HEK293 (cell line): ENCODE results near the gene DSCAM.

Source experiments
- CTCF ChIA-PET: fragments of 350-600 bp; formaldehyde crosslinking; extraction: SDS; loops from one replicate; lab custom pipeline; 2021; ENCODE audit warnings: antibody characterized with exemption; lab: Yijun Ruan, JAX
- POLR2A ChIA-PET: fragments of 300-600 bp; formaldehyde crosslinking; extraction: SDS; loops from one replicate; lab custom pipeline; 2020; ENCODE audit warnings: antibody characterized with exemption, inconsistent platforms; lab: Yijun Ruan, JAX
- H3K27ac ChIP-seq: fragments of 200-500 bp; sonication (Bioruptor generic); 2 replicates; pipeline ENCODE4 v1.5.1; 2014; ENCODE audit warnings: low read depth, low read length, control low read depth, inconsistent platforms; ENCODE audit errors: extremely low read depth
- H3K36me3 ChIP-seq, 2 experiments: fragments of 200-500 bp in 1 of 2; sonication (Bioruptor generic) in 1 of 2; 1 replicate in 1 of 2; 2 replicates in 1 of 2; pipeline ENCODE4 v1.5.1; 2014 to 2017; ENCODE audit warnings: inconsistent platforms in 2 of 2, low read length in 2 of 2; ENCODE audit not compliant: control insufficient read depth in 2 of 2, insufficient read depth in 1 of 2
- H3K4me1 ChIP-seq: fragments of 200-500 bp; sonication (Bioruptor generic); 2 replicates; pipeline ENCODE4 v1.5.1; 2014; ENCODE audit warnings: mild to moderate bottlenecking, low read length, inconsistent platforms; ENCODE audit not compliant: control insufficient read depth, insufficient read depth
- H3K4me3 ChIP-seq: 2 replicates; pipeline ENCODE4 v1.5.1; 2011; ENCODE audit warnings: low read depth, mild to moderate bottlenecking, control low read depth, low read length, moderate library complexity
- H3K9me3 ChIP-seq: fragments of 200-500 bp; sonication (Bioruptor generic); 2 replicates; pipeline ENCODE4 v1.5.1; 2014; ENCODE audit warnings: low read depth, low read length, inconsistent platforms; ENCODE audit not compliant: control insufficient read depth, insufficient read depth
- INSM2 ChIP-seq: fragments of 450-650 bp; formaldehyde crosslinking; IDR thresholded peaks from 2 replicates; pipeline ENCODE4 v1.5.1; 2016; ENCODE audit warnings: missing biosample characterization, missing genetic modification characterization
- PRDM10 ChIP-seq: fragments of 450-650 bp; formaldehyde crosslinking; IDR thresholded peaks from 2 replicates; pipeline ENCODE4 v1.5.1; 2016; ENCODE audit warnings: missing biosample characterization, missing genetic modification characterization
- REST ChIP-seq: fragments of 450-650 bp; formaldehyde crosslinking; IDR thresholded peaks from 2 replicates; pipeline ENCODE4 v1.5.1; 2016; ENCODE audit warnings: missing biosample characterization, missing genetic modification characterization
- ZBTB49 ChIP-seq: fragments of 450-650 bp; formaldehyde crosslinking; IDR thresholded peaks from 2 replicates; pipeline ENCODE4 v1.5.1; 2016; ENCODE audit warnings: missing biosample characterization, missing genetic modification characterization, low read depth
- ZFP37 ChIP-seq: fragments of 450-650 bp; formaldehyde crosslinking; IDR thresholded peaks from 2 replicates; pipeline ENCODE4 v1.5.1; 2016; ENCODE audit warnings: missing biosample characterization, missing genetic modification characterization
- ZNF140 ChIP-seq: fragments of 450-650 bp; formaldehyde crosslinking; IDR thresholded peaks from 2 replicates; pipeline ENCODE4 v1.5.1; 2016; ENCODE audit warnings: missing biosample characterization, missing genetic modification characterization
- ZNF302 ChIP-seq: fragments of 450-650 bp; formaldehyde crosslinking; IDR thresholded peaks from 2 replicates; pipeline ENCODE4 v1.5.1; 2016; ENCODE audit warnings: missing biosample characterization, missing genetic modification characterization, low read depth
- ZNF398 ChIP-seq: fragments of 450-650 bp; formaldehyde crosslinking; IDR thresholded peaks from 2 replicates; pipeline ENCODE4 v1.5.1; 2017; ENCODE audit warnings: missing biosample characterization, missing genetic modification characterization
- ZNF48 ChIP-seq: fragments of 450-650 bp; formaldehyde crosslinking; IDR thresholded peaks from 2 replicates; pipeline ENCODE4 v1.5.1; 2016; ENCODE audit warnings: missing biosample characterization, missing genetic modification characterization
- ZNF521 ChIP-seq: fragments of 450-650 bp; formaldehyde crosslinking; IDR thresholded peaks from 2 replicates; pipeline ENCODE4 v1.5.1; 2017; ENCODE audit warnings: missing biosample characterization, mild to moderate bottlenecking, missing genetic modification characterization
- ZNF624 ChIP-seq: fragments of 450-650 bp; formaldehyde crosslinking; IDR thresholded peaks from 2 replicates; pipeline ENCODE4 v1.5.1; 2017; ENCODE audit warnings: missing biosample characterization, missing genetic modification characterization
- ZNF677 ChIP-seq: fragments of 450-650 bp; IDR thresholded peaks from 2 replicates; pipeline ENCODE4 v1.5.0; 2018; ENCODE audit warnings: missing biosample characterization, mild to moderate bottlenecking, missing genetic modification characterization, moderate library complexity
- ZNF837 ChIP-seq: fragments of 450-650 bp; formaldehyde crosslinking; IDR thresholded peaks from 2 replicates; pipeline ENCODE4 v1.5.1; 2016; ENCODE audit warnings: missing biosample characterization, missing genetic modification characterization
- ZSCAN23 ChIP-seq: fragments of 450-650 bp; formaldehyde crosslinking; IDR thresholded peaks from 2 replicates; pipeline ENCODE4 v1.5.1; 2016; ENCODE audit warnings: missing biosample characterization, missing genetic modification characterization

The DSCAM gene

GRCh38 chr21:40187244-40187643, 659.7 kb downstream of the DSCAM start:
- H3K27ac ChIP-seq: no peak overlapping the region
- no peaks in the 10 kb centered on the region for H3K36me3 ChIP-seq
- H3K4me1 ChIP-seq: no peaks in the 10 kb centered on the region
- TF ChIP-seq REST (tag by site-specific recombination): no peak
- TF ChIP-seq ZNF521 (tag by site-specific recombination): no peak
- TF ChIP-seq ZNF677 (tag by site-specific recombination): no peak
- no peak for TF ChIP-seq ZNF837 (tag by site-specific recombination)
- TF ChIP-seq PRDM10 (tag by site-specific recombination): no peak
- TF ChIP-seq ZFP37 (tag by site-specific recombination): no peak
- no peak for TF ChIP-seq ZNF302 (tag by site-specific recombination)
- no peak for TF ChIP-seq ZNF398 (tag by site-specific recombination)
- TF ChIP-seq ZBTB49 (tag by site-specific recombination): no peak
- no peaks in the 10 kb centered on the region for H3K9me3 ChIP-seq
- ChIA-PET POLR2A (no interaction called here), CTCF (interaction anchor here (0.6 kb wide), 1 partner anchor 55 kb away, joined by 8 read pairs; no protein-coding TSS in a partner anchor)
- H3K4me3 ChIP-seq: no peak overlapping the region

- Histone ChIP-seq H3K27ac (no peak overlapping the region), H3K9me3 (no peaks in the 10 kb centered on the region), H3K36me3 (no peaks in the 10 kb centered on the region), H3K4me3 (no peak overlapping the region), H3K4me1 (no peaks in the 10 kb centered on the region)
- TF ChIP-seq ZNF48 (no peak), INSM2 (tag by site-specific recombination) (no peak), ZNF140 (no peak), ZSCAN23 (tag by site-specific recombination) (no peak), ZNF624 (tag by site-specific recombination) (no peak)
- ChIA-PET CTCF (no interaction called here), POLR2A (no interaction called here)
Observed at GRCh38 chr21:40186045-40186444, 660.9 kb downstream of the DSCAM start.
